NCI-H1436 (cell line): ENCODE results near the gene TBC1D32.
"Not testable (repeated sequence)": the region's sequence is repeated elsewhere in the genome, so short reads cannot be mapped to it uniquely, and the experiment has no call there.

Experiments
- DNase-seq: peaks from one replicate; lab custom pipeline; 2025; lab: John Stamatoyannopoulos, UW

Gene TBC1D32, protein sequence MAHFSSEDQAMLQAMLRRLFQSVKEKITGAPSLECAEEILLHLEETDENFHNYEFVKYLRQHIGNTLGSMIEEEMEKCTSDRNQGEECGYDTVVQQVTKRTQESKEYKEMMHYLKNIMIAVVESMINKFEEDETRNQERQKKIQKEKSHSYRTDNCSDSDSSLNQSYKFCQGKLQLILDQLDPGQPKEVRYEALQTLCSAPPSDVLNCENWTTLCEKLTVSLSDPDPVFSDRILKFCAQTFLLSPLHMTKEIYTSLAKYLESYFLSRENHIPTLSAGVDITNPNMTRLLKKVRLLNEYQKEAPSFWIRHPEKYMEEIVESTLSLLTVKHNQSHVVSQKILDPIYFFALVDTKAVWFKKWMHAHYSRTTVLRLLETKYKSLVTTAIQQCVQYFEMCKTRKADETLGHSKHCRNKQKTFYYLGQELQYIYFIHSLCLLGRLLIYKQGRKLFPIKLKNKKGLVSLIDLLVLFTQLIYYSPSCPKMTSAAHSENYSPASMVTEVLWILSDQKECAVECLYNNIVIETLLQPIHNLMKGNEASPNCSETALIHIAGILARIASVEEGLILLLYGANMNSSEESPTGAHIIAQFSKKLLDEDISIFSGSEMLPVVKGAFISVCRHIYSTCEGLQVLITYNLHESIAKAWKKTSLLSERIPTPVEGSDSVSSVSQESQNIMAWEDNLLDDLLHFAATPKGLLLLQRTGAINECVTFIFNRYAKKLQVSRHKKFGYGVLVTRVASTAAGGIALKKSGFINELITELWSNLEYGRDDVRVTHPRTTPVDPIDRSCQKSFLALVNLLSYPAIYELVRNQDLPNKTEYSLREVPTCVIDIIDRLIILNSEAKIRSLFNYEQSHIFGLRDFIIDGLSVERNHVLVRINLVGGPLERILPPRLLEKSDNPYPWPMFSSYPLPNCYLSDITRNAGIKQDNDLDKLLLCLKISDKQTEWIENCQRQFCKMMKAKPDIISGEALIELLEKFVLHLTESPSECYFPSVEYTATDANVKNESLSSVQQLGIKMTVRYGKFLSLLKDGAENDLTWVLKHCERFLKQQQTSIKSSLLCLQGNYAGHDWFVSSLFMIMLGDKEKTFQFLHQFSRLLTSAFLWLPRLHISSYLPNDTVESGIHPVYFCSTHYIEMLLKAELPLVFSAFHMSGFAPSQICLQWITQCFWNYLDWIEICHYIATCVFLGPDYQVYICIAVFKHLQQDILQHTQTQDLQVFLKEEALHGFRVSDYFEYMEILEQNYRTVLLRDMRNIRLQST

GRCh38 chr6:121334299-121335086 lies at the start of gene TBC1D32:
Gene TBC1D32 (minus strand): TSS chr6:121334480. CDS start chr6:121334430, 50 bp downstream.
- DNase-seq = peak; percentile 74

GRCh38 chr6:121383478-121383877 lies 49.2 kb upstream of the TBC1D32 start:
- no peak for DNase-seq

DNA sequence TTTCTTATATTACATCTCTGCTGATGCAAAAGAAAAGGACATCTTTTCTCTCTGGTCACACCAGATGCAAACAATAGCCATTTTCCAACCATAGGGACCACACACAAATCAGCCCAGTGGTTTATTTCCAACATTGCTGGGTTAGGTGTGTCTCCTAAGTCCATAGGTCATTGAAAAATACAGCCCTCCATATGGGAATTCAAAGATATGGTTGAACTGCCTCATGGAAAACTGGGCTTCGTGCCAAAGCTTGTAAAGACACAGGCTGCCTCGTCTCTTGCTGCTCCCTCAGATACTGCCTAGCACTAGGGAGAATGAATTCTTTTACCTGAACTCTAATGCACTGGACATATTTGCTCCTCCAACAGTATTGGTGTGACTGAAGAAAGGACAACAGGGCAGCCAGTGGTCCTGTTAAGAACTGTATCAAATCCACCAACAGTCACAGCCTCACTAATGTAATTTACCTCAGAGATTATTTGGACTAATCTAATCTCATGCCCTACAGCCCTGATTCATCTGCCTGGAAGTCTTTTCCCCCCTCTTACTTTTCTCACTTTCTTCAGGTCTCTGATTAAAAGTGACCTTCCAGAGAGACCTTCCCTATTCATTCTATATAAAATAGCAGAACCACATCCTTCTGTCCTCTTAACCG lies 48.3 kb upstream of the TBC1D32 start:
- DNase-seq = no peak

- no peak for DNase-seq
Observed at GRCh38 chr6:121376411-121376810, 42.1 kb upstream of the TBC1D32 start.

DNA sequence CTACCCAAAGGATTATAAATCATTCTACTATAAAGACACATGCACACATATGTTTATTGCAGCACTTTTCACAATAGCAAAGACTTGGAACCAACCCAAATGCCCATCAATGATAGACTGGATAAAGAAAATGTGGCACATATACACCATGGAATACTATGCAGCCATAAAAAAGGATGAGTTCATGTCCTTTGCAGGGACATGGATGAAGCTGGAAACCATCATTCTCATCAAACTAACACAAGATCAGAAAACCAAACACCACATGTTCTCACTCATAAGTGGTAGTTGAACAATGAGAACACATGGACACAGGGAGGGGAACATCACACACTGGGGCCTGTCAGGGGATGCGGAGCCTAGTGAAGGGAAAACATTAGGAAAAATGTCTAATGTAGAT lies 39.9 kb upstream of the TBC1D32 start:
- not testable (repeated sequence) for DNase-seq

- DNase-seq = no peak
Observed at GRCh38 chr6:121365536-121366521, 31.5 kb upstream of the TBC1D32 start.

DNA sequence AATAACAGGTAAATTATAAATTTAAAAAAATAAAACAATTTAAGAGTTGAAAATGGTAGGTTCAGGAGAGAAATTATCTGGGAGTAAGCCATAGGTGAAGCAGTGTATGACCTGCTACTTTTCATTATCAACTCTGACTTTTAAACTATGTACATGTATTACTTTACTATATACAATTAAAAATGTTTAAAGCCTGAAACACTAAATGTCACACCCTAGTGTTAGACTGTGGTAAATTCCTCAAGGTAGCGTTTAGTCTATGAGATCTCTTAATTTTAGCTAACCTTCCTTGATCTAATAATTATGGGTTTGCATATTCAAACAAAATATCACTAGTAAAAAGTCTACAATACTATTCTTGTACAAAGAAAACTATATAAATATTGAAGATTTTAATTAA lies 22.3 kb upstream of the TBC1D32 start:
- DNase-seq = no peak

DNA sequence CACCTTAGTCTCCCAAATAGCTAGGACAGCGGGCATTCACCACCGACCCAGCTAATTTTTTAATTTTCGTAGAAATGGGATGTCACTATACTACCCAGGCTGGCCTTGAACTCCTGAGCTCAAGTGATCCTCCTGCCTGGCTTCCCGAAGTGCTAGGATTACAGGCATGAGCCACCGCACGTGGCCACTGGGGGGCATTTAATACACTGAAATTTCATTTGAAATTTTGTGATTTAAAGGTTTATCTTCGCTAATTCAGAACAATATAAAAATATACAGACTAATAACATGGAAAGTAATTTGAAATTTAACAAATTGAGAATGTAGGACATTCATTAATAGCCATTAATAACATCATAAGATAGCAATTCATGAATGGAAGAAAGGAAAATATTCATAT lies 20.5 kb upstream of the TBC1D32 start:
- DNase-seq = no peak

DNA sequence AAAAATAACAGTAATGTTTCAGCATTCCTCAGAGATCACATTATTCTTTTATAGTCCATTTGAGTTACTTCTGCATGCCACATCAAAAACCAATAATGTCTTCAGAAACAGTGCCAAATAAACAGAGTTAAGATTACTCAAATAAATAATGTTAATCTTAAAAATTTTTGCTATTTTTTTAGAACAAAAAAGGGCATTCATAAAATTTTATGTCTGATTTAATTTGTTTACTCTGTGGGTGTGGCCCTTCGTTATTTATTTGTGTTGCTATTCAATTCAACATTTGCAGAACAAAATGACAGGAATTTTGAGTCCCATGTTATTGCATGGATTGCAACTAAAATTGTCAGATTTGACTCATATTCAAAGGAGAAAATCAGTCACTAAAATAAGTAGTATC lies 18.7 kb upstream of the TBC1D32 start:
- DNase-seq = no peak

DNA sequence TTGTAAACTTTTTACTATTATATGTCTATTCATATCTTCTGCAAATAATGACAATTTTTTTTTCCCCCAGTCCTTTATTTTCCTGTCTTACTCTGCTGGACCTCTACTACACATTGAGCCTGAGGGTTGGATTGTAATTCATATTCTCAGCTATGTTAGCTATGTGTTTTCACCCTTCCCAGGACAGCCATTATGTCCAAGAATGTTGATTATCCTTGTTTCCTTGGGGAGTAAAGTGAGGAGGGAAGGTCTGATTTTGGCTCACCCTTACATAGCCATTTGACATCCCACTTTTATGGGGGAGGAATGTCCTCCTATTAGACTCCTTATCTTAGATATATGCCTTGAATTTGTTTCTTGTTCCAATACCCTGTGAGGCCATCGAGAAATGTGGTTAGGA lies 17.6 kb upstream of the TBC1D32 start:
- no peak for DNase-seq

- DNase-seq = no peak
Observed at GRCh38 chr6:121349596-121349995, 15.3 kb upstream of the TBC1D32 start.

DNA sequence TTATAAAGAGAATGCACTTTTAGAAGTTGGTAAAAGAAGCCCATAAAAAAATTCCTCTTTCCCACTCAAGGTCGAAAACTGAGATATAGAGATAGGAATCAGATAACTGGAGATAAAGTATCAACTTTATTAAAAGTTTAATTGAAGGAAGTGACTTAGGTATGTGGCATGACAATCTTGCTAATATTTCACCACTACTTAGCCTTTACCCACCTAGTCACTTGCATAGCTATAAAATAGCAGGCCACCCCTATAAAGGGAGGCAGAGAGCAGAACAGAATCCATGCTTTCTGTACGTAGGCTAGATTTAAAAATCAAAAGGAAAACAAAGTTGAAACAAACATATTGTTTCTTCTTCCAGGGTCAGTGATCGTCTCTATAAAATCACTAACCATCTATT lies 13.2 kb upstream of the TBC1D32 start:
- DNase-seq = no peak

DNA sequence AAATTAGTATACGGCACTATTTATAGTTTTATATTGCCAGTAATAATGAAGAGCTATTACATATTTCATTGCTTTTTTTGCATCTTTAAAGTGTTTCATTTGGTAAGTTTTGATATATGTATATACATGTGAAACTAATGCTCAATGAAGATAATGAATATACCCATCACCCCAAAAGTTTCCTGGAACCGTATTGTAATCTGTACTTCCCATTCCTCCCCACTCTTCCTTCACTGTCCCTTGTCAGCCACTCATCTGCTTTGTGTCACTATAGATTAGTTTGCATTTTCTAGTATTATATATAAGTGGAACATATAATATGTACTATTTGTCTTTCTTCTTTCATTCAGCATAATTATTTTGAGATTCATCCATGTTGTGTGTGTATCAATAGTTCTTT lies 10.3 kb upstream of the TBC1D32 start:
- DNase-seq = no peak

- DNase-seq = no peak
Observed at GRCh38 chr6:121339639-121340226, 5.5 kb upstream of the TBC1D32 start.

DNA sequence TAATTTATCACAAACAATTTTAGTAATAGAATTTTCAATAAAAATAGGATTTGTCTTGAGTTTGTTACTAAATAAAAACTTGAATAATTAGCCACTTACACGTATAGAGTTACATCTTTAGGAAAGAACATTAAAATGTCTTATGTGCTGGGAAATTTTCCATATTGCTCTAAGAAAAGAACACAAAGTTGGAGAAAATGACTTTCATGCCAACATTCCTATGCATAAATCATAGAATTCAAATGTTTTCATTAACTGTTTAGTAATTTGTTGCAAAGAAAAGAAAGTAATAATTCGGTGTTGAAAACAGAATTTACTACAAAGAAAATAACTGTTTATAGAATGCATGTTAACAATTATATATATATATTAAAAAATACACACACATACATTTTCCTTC lies 4.7 kb upstream of the TBC1D32 start:
- no peak for DNase-seq

DNA sequence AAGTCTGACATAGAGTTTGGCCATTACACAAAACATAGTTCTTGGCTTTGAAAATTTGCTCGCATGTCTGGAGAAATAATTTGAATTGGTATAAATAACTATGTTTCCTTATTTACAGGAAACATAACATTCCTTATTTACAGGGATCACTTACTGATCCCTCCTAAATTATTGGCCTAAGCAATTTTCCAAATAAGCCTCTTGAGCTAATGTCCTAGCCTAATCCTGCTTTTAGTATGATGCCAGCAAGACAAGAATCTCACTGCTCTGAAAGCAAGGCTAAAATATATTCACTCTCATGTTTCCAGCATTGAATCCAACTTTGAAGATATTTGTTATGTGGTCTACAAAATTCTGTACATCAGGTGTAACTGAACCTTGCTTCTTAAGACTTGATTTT lies 4.1 kb upstream of the TBC1D32 start:
- no peak for DNase-seq

DNA sequence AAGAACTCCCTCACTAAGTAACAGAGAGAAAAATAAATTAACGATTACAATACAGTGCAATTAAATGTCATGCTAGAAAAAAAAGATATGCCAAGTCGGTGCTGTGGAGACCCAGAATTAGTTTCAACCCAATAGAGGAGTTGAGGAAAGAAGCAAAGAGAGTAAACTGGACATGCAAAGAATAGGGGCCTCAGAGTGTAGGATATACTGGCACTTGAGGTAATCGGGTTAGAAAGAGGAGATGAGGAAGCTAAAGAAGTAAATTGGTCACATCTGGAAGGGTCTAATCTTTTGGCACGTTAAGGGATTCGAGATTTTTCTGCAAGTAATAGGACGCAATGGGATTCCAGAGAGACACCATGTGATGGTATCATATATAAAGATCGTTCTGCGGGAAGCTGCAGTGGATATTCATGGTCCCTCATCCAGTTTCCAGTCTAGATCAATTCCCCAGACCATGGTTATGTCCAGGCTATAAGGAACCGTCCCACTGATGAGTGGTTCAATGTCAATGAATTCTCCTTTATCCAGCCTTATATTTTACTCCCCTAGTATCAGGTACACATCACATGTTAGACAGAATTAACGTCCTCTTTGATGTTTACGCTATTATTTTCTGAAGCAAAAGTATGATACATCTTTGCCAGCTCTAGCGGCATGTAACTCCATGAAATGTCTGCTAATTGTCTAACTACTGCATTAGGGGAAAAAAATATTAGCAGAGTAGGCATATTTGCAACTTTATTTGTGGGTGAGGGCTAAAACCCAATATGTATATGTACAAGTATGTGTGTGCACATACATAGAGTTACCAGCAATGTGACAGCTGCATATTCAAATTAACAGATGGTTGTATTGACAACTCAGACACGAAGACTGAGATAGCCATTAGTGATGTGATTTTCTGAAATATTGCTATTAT lies 1.1 kb upstream of the TBC1D32 start:
- DNase-seq = no peak

DNA sequence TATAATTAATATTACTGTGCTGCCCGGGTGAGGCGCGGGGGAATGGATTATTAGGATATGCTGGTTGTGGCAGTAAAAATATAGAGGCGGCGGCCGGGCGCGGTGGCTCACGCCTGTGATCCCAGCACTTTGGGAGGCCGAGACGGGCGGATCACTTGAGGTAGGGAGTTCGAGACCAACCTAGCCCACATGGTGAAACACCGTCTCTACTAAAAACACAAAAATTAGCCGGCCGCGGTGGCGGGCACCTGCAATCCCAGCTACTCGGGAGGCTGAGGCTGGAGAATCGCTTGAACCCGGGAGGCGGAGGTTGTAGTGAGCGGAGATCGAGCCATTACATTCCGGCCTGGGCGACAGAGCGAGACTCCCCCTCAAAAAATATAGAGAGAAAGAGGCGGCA lies 586 bp downstream of the TBC1D32 start:
- DNase-seq = not testable (repeated sequence)
